Sigmoid colon (tissue), 4 donors: Measurements from ENCODE around the gene SSPN.

Experiments
- EP300 ChIP-seq, 4 donors: sonication (generic); formaldehyde crosslinking; IDR thresholded peaks; one replicate each; pipeline ENCODE4 v1.6.1; 2017; ENCODE audit warnings: antibody characterized with exemption in 4 of 4
- POLR2A ChIP-seq, 2 donors: fragments of 450-650 bp; IDR thresholded peaks; one replicate each; pipeline ENCODE4 v1.6.1; 2016; ENCODE audit warnings: antibody characterized with exemption in 2 of 2, mild to moderate bottlenecking in 2 of 2, moderate library complexity in 2 of 2
- TF ChIP-seq, protein P1 (sequence below), 4 experiments: fragments of 450-650 bp in 3 of 4; fragments of 200-600 bp in 1 of 4; IDR thresholded peaks; one replicate each; pipeline ENCODE4 v1.5.1; 2016 to 2019; ENCODE audit warnings: antibody characterized with exemption in 4 of 4, mild to moderate bottlenecking in 3 of 4, moderate library complexity in 2 of 4

DNA sequence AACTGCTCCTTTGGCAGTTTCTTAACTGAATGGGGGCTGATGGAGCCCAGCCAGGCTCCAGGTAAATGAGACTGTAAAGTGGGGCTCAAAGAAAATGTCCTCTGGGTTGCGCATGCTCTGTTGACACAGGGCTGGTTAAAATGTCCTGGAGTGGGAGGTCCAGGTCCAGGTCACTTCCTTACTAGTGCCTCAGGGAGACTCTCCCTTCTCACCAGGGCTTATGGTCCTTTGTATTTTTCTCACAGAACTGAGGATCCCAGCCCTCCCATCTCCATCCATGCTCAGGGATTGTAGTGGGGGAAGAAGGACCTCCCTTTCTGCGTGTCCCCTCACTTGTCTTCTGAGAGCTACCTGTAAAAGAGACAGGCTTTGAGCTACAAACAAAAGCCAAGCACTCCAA lies 77.5 kb downstream of the SSPN start:
- TF ChIP-seq, protein P1, sequence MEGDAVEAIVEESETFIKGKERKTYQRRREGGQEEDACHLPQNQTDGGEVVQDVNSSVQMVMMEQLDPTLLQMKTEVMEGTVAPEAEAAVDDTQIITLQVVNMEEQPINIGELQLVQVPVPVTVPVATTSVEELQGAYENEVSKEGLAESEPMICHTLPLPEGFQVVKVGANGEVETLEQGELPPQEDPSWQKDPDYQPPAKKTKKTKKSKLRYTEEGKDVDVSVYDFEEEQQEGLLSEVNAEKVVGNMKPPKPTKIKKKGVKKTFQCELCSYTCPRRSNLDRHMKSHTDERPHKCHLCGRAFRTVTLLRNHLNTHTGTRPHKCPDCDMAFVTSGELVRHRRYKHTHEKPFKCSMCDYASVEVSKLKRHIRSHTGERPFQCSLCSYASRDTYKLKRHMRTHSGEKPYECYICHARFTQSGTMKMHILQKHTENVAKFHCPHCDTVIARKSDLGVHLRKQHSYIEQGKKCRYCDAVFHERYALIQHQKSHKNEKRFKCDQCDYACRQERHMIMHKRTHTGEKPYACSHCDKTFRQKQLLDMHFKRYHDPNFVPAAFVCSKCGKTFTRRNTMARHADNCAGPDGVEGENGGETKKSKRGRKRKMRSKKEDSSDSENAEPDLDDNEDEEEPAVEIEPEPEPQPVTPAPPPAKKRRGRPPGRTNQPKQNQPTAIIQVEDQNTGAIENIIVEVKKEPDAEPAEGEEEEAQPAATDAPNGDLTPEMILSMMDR (IDR thresholded peaks at IDR 0.05), result no peak
- TF ChIP-seq POLR2A (IDR thresholded peaks at IDR 0.05) (no peak), EP300 (IDR thresholded peaks at IDR 0.05) (no peak)
